Medulla oblongata (tissue), 1 donor: ENCODE measurements around the gene NCAM1.

Experiments used
- DNase-seq: peaks from one replicate; pipeline ENCODE4 v3.0.0-alpha.2; 2015; ENCODE audit errors: extremely low spot score

Gene NCAM1

DNA sequence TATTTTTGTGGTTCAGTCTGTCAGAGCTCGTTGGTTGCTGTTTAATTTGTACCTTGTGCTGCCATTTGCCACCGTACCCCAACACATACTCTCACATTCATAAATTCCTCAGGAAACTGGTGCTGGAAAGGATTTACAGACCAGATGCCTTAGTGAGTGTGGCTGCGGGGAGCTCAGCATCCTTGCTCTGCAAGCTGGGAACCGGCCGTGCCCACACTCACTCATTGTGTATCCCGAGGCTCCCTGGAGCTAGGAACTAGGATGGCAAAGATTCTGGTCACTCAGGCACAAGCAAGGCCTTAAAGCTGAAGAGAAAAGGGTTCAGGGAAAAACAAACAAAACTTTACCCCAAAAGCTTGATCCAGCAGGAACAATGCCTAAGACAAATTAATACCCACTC, 288.6 kb downstream of the NCAM1 start:
- no peak for DNase-seq

- no peak for DNase-seq
Observed at GRCh38 chr11:113251281-113251680, 290.1 kb downstream of the NCAM1 start.

DNA sequence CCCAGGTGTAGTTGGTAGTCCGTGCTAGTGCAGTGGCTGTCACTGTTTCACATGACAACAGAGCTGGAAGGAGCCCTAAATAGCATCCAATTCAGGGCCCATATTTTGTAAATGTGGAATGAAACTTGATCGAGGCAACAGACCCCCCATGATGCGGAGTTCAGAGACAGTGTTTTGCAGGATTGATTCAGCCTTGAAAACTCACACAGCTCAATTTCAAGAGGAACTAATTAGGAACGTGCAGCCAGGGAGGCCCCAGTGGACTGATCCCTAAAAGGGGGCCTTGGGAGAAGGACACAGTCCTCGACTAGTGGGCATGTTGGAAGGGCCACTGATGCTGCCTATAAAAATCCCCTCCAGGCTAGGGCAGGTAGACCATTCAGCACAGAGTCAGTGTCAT, 292.2 kb downstream of the NCAM1 start:
- DNase-seq, result no peak

GRCh38 chr11:113255096-113255495, 293.9 kb downstream of the NCAM1 start:
- no peak for DNase-seq

DNA sequence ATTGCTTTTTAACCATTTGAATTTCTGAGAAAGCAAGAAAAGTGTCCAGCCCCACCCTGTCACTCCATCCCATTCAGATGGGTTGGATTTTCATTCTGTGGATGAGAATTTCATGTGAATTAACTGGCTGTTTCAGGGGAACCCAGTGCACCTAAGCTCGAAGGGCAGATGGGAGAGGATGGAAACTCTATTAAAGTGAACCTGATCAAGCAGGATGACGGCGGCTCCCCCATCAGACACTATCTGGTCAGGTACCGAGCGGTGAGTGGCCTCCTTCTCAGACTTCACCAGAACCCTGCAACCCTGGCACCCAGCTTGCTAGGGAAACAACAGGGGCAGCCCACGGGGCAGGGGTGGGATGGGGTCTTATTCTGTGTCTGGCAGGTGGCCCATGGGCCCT, 294.5 kb downstream of the NCAM1 start:
- no peak for DNase-seq

- DNase-seq, result no peak
Observed at GRCh38 chr11:113256431-113257202, 295.4 kb downstream of the NCAM1 start.

DNA sequence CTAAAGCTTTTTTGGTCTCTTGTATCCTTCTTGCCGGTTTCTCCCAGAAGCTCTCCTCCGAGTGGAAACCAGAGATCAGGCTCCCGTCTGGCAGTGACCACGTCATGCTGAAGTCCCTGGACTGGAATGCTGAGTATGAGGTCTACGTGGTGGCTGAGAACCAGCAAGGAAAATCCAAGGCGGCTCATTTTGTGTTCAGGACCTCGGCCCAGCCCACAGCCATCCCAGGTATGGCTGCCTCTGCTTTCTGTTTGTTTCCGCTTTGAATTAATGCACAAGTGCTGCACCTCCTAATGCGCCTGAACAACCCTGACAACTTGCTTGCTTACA, 298.8 kb downstream of the NCAM1 start:
- DNase-seq, result no peak

GRCh38 chr11:113260541-113260940, 299.3 kb downstream of the NCAM1 start:
- DNase-seq, result no peak

DNA sequence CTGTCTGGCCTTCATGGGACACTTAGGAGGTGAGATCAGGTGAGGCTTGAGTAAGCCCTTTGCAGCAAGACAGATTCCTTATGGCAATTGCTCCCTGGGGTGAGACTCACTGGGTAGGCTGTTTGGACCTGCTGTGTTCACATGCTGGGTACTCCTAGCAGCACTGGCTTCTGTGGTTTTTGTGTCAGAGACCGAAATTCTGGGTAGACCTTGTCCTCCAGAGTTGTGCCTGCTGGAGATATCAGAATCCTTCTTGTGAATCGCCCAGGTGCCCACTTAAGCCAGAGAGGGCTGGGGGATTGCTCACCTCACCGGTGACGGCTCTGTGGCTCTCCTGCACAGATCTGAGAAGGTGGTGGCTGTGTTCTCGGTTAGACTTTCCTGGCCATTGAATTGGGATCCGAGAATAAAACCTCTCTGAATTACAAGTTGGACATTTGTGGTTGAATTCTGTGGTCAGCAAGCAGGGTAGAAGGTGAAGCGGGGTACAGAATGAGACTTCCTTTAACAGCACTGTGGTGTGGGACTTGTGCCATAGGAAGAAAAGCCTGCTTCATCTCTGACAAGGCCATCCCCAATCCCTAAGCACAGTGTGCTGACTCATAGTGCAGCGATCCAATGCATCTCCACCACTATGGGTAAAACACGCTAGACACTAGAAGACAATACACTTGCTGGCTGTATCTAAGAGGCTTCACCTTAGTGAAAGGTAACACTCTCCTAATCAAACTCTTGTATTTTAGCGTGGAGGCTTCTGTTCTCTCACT, 300.7 kb downstream of the NCAM1 start:
- DNase-seq, result peak; percentile 56

GRCh38 chr11:113262594-113262993, 301.4 kb downstream of the NCAM1 start:
- no peak for DNase-seq

DNA sequence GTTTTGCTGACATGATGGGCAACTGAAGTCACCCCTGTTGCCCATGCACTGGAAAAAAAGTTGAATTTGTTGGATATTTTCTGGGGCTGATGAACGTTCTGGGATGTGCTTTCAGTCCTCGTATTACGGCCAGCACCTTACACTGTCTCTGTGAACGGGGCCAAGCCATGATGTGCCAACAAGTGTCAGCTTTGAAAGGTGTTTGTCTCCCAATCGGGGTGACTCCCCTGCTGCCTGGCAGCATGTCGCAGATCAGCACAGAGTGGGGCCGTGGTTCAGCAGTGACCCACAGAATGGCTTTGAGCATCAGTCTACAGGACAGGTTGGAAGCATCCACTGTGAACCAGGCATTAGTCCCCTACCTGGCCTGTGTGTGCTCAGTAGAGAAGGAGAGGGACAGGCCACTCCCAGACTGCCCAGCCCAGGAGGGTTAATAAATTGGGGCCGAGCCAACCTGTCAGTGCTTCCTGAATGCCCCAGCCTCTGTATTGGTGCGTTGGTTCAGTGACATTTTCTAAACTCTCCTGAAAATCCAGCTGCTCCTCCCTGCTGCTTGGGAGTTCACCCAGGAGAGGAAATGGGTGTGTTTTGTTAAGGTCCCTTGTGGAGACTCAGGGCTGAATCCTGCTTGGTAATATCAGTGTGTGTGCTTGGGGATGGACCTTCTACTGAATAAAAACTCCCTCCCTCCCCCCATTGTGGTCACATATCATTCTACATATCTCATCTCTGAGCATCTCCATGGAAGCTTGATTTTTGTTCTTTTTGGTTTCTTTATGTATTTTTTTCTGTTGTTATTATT, 302.4 kb downstream of the NCAM1 start:
- no peak for DNase-seq

DNA sequence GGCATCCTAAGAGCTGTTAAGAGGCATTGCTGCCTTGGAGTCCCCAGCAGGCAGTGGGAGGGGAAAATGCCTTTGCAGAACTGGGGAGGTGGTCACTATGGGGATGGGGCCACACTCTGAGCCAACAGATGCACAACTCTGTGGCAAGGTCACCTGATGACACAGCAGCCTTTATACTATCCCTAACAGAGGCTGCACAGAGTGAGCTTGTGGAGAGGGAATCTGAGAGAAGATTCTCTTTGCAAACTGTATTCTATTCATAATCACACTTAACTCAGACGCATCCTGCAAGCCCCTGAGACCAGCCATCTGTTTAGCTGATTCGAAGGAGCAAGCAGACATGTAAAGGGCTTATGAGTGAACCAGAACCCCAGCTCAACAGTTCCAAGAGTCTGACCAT, 304.1 kb downstream of the NCAM1 start:
- DNase-seq, result peak; percentile 63

- DNase-seq, result peak; percentile 81
Observed at GRCh38 chr11:113267493-113267892, 306.3 kb downstream of the NCAM1 start.

GRCh38 chr11:113269096-113269495, 307.9 kb downstream of the NCAM1 start:
- no peak for DNase-seq

GRCh38 chr11:113269636-113270035, 308.4 kb downstream of the NCAM1 start:
- no peak for DNase-seq

DNA sequence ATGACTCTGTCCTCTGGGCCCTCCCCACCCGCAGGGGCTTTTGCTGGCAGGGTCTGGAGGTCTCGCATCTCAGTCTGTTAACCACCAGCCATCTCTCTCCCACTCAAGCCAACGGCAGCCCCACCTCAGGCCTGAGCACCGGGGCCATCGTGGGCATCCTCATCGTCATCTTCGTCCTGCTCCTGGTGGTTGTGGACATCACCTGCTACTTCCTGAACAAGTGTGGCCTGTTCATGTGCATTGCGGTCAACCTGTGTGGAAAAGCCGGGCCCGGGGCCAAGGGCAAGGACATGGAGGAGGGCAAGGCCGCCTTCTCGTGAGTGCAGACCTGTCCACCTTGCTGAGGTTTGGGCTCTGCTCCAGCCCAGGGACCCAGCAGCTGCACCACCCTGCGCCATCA, 308.9 kb downstream of the NCAM1 start:
- no peak for DNase-seq

- no peak for DNase-seq
Observed at GRCh38 chr11:113271551-113272245, 310.5 kb downstream of the NCAM1 start.

GRCh38 chr11:113272281-113272680, 311.1 kb downstream of the NCAM1 start:
- DNase-seq, result no peak

- no peak for DNase-seq
Observed at GRCh38 chr11:113272927-113273615, 311.9 kb downstream of the NCAM1 start.

- DNase-seq, result no peak
Observed at GRCh38 chr11:113273720-113274119, 312.5 kb downstream of the NCAM1 start.
